GM12874 (cell line): ENCODE measurements around the gene ZNF431.

Source experiments
- TF ChIP-seq, protein P1 (sequence below): IDR thresholded peaks from 2 replicates; pipeline ENCODE4 v1.5.1; 2011; ENCODE audit warnings: low read depth, mild to moderate bottlenecking, control low read depth, low read length, moderate library complexity; ENCODE audit not compliant: insufficient read depth

ZNF431 gene

DNA sequence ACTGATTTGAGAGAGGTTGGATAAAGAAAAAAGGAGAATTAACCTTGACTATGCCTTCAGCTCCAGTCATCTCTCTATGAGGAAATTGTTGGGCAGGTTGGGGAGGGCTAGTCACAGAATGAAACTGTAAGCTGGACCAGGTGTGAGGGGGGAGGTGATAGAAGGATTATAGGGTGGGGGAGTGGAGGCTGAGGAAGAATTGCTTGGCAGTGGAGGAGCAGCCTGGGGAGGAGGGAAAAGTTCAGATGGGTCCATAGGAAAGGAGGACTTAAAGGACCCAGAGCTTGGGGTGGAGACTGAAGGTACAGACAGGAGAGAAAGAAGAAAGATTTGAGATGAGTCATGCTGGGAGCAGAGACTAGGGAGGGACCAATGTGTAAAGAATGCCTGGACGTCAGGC is 8.2 kb upstream of the ZNF431 start:
- TF ChIP-seq, protein P1, sequence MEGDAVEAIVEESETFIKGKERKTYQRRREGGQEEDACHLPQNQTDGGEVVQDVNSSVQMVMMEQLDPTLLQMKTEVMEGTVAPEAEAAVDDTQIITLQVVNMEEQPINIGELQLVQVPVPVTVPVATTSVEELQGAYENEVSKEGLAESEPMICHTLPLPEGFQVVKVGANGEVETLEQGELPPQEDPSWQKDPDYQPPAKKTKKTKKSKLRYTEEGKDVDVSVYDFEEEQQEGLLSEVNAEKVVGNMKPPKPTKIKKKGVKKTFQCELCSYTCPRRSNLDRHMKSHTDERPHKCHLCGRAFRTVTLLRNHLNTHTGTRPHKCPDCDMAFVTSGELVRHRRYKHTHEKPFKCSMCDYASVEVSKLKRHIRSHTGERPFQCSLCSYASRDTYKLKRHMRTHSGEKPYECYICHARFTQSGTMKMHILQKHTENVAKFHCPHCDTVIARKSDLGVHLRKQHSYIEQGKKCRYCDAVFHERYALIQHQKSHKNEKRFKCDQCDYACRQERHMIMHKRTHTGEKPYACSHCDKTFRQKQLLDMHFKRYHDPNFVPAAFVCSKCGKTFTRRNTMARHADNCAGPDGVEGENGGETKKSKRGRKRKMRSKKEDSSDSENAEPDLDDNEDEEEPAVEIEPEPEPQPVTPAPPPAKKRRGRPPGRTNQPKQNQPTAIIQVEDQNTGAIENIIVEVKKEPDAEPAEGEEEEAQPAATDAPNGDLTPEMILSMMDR = no peak

DNA sequence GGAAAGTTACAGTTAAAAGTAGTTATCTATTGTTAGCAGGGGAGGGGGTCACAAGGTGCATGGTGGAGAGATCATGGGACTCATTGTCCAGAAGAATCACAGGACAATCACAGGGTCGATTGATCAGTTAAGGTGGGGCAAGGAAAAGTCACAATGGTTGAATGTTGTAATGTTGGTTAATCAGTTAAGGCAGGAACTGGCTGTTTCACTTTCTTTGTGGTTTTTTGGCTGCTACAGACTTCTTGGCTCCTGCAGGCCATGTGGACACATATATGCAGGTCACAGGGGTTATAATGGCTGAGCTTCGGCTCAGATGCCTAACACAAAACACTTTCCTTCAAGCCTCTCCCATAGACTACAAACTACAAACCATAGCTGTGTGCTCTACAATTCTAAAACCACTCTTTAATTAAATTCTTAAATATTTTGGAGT is 6.9 kb upstream of the ZNF431 start:
- TF ChIP-seq, protein P1 = no peak

DNA sequence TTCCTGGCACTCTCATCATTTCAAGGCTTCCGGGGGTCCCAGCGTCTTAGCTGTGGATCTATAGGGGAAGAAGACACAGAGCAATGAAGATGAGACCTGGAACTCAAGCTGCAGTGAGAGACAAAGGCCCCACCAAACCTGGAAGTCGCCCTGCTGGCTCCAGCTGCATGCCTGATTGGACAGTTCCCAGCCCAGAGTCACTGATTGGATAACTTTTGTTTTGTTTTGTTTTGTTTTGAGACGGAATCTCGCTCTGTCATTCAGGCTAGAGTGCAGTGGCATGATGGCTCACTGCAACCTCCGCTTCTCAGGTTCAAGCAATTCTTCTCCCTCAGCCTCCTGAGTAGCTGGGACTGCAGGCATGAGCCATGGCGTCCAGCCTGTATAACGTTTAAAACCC is 6.4 kb upstream of the ZNF431 start:
- TF ChIP-seq, protein P1 = no peak

DNA sequence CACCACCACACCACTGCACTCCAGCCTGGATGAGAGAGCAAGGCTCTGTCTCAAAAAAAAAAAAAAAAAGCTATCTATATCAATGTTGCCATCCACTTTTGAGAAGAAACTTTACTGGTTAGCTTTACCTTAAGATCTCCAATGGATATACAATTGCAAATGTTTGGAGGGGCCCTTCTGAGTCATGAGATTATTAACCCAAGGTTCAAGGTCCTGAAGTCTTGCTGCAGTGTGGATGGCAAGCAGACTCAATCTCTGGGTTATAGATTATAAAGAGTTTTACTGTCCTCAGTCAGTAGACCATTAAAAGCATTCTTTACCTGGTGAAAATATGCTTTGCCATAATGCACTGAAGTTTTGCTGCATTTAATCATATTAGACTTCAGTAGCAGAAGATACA is 3.7 kb upstream of the ZNF431 start:
- TF ChIP-seq, protein P1 = no peak

DNA sequence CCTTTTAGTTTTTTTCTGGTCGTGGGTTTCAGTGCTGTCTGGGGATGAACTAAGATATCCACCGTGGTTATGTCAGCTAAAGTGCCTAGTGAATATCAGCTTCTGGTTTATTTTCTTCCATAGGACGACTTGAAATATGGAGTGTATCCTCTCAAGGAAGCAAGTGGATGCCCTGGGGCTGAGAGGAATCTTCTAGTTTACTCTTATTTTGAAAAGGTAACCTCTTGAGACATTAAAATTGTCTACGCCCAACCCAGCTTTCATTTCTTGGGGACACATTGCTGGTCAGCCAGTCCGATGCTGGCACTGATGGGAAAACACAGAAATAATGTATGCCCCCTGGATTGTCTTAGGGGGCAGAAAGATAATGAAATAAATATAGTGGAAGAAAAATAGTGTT is 1.6 kb downstream of the ZNF431 start:
- TF ChIP-seq, protein P1 = no peak

DNA sequence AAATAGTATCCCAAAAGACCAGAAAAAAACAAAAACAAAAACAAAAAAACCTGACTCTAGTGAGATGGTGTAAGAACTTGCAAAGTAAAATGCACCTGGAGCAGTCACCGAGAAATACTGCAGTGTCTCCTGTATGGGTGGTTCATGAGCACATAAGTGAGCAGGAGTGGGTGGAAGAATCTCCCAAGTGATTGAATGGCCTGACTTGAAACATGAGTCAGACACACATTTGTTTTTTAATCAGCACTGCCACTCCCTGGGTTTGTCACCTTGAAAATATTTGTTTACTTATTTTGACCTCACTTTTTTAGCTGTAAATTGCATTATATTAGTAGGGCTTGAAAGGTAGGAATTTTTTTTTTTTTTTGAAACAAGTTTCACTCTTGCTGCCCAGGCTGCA is 2.0 kb downstream of the ZNF431 start:
- TF ChIP-seq, protein P1 = no peak

DNA sequence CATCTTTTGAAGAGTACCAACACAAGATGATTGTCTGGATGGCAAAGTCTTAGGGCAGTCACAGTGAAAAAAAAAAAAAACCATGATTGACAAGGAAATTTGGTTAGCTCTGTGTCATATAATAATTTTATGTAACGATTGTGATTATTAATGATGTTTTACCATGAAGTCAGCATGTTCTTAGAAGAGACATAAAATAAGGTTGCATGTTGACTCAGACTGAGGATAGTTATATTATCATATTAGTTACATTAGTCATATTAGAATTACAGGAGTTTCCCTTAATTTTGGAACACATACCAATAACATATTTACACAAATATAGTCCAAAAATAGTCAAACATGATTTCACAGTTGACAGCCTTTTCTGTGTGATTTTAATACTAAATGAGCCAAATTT is 5.7 kb downstream of the ZNF431 start:
- TF ChIP-seq, protein P1 = no peak

DNA sequence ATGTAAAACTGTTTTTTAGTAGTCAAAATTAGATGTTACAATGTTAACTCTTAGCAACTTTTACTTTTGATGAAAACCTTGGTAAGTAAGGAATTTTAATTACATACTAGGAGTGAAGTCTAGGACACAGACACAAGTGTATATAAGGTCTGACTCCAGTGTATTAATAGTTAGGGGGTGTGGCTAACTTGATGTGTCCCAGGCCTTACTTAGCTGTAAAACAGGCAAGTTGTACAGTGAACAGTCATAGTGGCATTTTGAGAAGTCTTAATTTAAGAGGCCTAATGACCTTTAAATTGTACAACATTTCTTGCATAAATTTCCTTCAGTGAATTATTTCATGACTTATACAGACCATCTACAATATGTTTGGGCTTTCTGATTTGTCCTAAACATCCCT is 6.8 kb downstream of the ZNF431 start:
- TF ChIP-seq, protein P1 = no peak
